GM18498 (cell line): ENCODE measurements around the gene ATG5.
A peak's percentile ranks its signal among the peaks of the same experiment; 100 is the strongest.

Source experiments
- ATAC-seq: cut with Tn5 transposase; IDR thresholded peaks from one replicate; pipeline ENCODE4 v1.9.1; 2021; ENCODE audit warnings: mild to moderate bottlenecking, moderate library complexity; ENCODE audit not compliant: unreplicated experiment

The ATG5 gene

GRCh38 chr6:106226676-106227075, 98.9 kb downstream of the ATG5 start:
- ATAC-seq = no peak

DNA sequence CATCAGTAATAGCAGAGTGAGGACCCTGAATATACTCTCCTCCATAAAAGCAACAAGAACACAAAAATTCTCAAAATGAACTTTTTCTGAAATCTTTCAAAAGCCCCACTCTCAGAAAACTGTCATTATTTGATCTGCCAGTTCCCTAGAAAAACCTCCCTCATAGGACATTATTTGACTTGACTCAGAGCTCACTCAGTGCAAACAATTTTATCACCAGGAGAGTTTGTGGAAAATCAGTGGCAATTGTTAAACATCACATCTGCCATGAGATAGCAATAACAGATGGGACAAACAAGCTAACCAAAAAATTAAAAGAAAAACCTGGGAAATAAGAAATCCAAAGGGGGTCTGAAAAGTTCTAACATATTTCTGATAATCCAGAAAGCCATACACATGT, 100.0 kb downstream of the ATG5 start:
- no peak for ATAC-seq

GRCh38 chr6:106223300-106223930, 102.1 kb downstream of the ATG5 start:
- peak; percentile 61 for ATAC-seq

- ATAC-seq = peak; percentile 64
Measured at GRCh38 chr6:106220485-106220884, 105.1 kb downstream of the ATG5 start.

- no peak for ATAC-seq
Measured at GRCh38 chr6:106216527-106216926, 109.0 kb downstream of the ATG5 start.

GRCh38 chr6:106215608-106216007, 110.0 kb downstream of the ATG5 start:
- ATAC-seq = no peak

DNA sequence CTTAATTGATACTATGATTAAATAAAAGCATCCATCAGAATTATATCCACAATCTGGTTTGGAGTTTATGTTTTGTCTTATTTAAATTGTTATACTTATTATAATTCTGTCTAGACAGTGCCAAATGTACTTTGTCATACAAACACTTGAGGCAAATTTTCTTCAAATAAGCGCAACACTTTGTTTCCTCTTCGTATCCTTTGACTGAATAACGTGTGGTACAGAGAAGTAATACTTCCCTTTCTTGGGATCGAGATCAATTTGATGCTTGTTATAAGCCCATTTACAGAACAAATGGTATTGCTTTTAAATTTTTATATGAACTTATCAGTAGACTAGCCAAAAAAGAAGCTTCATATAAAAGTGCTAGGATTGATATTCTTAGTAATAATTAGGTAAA, 111.0 kb downstream of the ATG5 start:
- no peak for ATAC-seq

- ATAC-seq = no peak
Measured at GRCh38 chr6:106213660-106214289, 111.8 kb downstream of the ATG5 start.

- no peak for ATAC-seq
Measured at GRCh38 chr6:106212576-106212975, 113.0 kb downstream of the ATG5 start.

GRCh38 chr6:106206905-106207304, 118.7 kb downstream of the ATG5 start:
- ATAC-seq = peak; percentile 63

- ATAC-seq = no peak
Measured at GRCh38 chr6:106204961-106205360, 120.6 kb downstream of the ATG5 start.

GRCh38 chr6:106199998-106200397, 125.6 kb downstream of the ATG5 start:
- ATAC-seq = no peak

DNA sequence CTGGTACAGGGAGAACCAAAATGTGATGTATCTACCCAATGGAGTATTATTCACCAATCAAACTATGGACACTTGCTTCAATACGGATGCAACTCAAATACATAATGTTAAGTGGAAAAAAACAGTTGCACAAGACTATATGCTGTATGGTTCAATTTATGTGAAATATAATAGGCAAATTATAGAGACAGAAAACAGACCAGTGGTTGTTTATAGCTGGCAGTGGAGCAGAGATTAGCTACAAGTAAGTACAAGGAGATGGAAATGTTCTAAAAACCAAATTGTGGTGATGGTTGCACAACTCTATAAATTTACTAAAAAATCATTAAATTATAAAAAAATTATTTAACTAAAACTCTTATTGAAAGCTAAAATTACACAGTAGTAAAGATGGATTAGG, 126.2 kb downstream of the ATG5 start:
- ATAC-seq = no peak

- no peak for ATAC-seq
Measured at GRCh38 chr6:106197441-106197840, 128.1 kb downstream of the ATG5 start.

DNA sequence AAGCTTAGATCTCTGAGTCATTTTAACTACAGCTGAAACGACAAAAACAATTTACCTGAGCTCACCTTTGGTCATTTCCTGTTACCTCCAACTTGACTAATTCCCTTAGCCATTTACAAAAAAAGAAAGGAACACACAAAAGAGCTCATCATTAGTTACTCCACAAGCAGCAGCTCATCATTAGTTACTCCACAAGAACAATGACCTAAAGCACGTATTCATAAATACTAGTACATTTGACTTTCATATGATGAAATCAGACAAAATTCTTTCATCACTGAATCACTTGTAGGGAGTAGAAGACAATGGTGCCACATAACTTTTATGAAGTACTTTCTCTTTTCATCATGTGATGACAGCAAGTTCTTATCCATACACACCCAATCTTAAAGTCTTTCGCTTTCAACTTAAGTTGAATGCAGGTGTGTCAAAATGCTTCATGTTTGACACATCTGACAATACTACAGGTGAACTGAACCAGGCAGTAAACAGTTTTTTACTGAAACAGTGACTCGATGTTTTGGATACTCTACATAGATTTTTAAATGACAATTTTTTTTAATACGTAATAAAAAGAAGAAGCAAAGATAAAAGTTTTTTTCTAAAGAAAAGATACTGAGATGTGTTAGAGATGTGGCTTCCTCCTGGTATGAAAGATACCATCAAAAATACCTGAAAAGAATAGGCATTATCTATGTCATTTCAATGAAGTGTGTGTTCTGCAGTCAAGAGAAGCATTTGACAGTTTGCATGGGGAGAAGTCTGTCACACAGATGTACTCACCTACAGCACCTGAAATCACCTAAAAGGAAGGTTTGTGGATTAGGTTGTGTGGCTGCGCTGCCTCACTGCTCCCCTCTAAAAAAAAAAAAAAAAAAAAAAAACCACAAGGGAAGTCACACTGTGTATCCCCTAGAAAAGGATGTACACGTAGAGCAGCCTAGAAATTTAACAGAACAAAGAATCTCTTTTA, 130.3 kb downstream of the ATG5 start:
- ATAC-seq = no peak

GRCh38 chr6:106192824-106193223, 132.7 kb downstream of the ATG5 start:
- ATAC-seq = no peak

DNA sequence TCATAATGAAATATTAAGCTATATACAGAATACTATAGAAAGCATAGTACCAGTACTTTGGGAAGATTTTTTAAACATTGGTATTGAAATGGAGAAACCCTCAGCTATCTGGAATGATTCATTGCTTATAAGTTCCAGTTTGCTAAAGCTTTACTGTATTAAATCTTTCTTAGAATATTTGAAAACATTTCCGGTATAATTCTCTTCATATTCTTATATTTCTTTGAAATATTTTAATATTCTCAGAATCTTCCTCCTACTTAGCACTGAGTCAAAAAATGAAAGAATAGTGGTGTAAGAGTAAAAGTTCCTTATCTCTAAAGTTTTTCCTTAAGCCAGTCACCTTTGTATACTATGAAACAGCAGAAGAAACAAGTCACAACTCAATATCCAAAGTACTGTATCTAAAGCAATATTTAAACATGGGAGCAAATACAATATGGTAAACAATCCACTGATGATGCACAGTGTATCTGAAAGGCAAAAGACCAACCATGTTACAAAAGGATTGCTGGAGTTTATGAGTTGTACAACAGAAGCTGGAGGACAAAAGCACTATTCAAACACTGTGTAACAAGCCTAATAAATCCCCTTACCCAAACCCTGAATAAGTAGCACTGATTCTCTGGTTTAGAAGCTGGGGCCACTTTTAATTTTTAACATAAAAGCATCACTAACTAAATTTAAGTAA, 137.3 kb downstream of the ATG5 start:
- no peak for ATAC-seq

- no peak for ATAC-seq
Measured at GRCh38 chr6:106187424-106187982, 138.1 kb downstream of the ATG5 start.

- ATAC-seq = no peak
Measured at GRCh38 chr6:106186714-106187113, 138.8 kb downstream of the ATG5 start.

- peak; percentile 30 for ATAC-seq
Measured at GRCh38 chr6:106186172-106186571, 139.4 kb downstream of the ATG5 start.

DNA sequence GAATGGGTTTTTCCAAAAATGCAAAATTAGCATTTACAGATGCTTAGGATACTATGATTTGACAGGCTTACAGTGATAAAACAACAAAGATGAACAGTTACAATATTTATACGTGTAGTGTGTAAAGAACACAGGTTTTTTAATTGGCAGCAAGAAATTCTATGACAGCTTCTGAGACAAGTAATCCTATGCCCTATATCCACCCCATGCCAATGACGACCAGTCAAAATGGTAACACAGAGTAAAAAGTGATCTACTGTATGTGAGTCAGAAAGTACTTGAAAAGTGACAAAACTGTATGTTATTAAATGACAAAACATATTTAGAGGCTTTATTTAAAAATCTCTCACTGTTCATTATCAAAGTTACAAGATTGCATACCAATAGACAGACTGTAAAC, 139.9 kb downstream of the ATG5 start:
- no peak for ATAC-seq
